RWPE1 (cell line): ENCODE data around the gene SPIB.
"Not testable (repeated sequence)": the region's sequence is repeated elsewhere in the genome, so short reads cannot be mapped to it uniquely, and the experiment has no call there.

Experiments
- CTCF ChIA-PET: fragments of 350-600 bp; sonication (Branson Sonifier 250); formaldehyde crosslinking; extraction: SDS; loops from one replicate; lab custom pipeline; 2021; lab: Yijun Ruan, JAX
- POLR2A ChIA-PET: fragments of 400-600 bp; formaldehyde crosslinking; extraction: SDS; loops from one replicate; lab custom pipeline; 2020; ENCODE audit warnings: antibody characterized with exemption; ENCODE audit not compliant: low non-redundant PET; lab: Yijun Ruan, JAX
- DNase-seq: peaks from one replicate; pipeline ENCODE4 v3.0.0; 2012; ENCODE audit warnings: low spot score
- H3K27ac ChIP-seq: fragments of 450-650 bp; 2 replicates; pipeline ENCODE4 v1.5.1; 2017
- CTCF ChIP-seq: fragments of 450-650 bp; conservative IDR thresholded peaks from 2 replicates; pipeline ENCODE4 v1.5.1; 2017; ENCODE audit warnings: low read depth, mild to moderate bottlenecking

The SPIB gene

DNA sequence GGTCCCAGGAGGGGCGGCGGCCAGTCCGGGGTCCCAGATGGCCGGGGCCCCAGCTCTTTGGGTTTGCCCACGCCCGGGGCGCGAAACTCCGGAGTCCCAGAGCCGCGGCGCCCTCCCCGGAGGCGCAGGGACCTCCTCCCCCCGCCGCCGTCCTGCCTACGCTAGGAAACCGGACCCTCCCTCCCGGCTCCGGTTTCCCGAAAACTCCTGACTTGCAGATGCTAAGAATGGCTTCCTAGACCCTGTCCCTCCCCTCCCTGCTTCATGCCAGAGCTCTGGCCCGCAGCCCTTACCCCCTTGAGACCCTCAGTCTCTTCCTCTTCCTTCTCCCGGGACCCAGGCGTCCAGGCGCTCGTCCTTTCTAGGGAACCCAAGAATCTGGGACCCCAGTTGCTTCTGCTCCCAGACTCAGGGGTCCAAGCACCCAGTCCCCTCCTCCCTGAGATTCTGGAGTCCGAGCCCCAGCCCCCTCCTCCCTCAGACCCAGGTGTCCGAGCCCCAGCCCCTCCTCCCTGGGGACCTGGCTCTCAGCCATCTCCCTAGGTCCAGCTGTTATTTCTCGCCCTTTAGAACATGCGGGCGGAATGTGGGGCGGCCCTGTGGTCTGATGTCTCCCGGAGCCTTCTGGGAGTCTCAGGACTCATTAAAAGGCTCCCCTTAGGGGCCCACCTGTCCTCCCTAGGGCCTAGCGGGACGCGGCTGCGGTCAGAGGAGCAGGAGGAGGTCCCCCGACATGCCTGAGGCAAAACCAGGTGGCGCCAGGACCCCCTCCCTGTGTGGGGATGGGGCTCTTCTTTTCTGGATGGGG, 13.7 kb downstream of the SPIB start, which contains the start of gene MYBPC2:
TSS of gene MYBPC2 (plus strand) at position 672 of the 808 bp plus-strand sequence. CDS start at position 734, 62 bp downstream.
- ChIA-PET CTCF (no interaction called here), POLR2A (no interaction called here)
- no peak within 1 kb of the TSS for H3K27ac ChIP-seq
- no peak for DNase-seq
- no peak for TF ChIP-seq CTCF

GRCh38 chr19:50433201-50434180, 14.8 kb downstream of the SPIB start:
- ChIA-PET POLR2A (no interaction called here), CTCF (no interaction called here)
- no peak overlapping the region for H3K27ac ChIP-seq
- no peak for TF ChIP-seq CTCF
- no peak for DNase-seq

DNA sequence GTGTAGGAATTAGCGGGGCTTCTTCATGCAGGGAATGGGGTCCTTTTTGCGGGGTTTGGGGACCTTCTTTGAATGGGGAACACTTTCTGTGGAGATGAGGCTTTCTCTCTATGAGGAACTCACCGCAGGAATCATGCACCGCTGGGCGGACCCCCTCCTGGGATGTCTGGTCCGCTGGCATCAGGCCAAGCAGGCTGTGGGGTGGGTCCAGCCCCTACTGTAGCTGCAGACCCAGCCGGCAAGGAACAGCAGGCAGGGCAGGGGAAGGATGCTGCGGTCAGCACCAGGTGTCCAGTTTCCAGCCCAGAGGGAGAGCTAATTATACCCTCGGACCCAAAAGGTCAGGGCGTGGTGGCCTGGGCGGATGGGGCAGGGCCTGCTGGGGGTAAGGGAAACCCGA, 15.8 kb downstream of the SPIB start:
- DNase-seq: no peak
- no peak for TF ChIP-seq CTCF
- CTCF ChIA-PET: interaction anchor here (0.5 kb wide), 1 partner anchor 104 kb away, joined by 5 read pairs; no protein-coding TSS in a partner anchor
- H3K27ac ChIP-seq: no peak overlapping the region
- POLR2A ChIA-PET: no interaction called here

DNA sequence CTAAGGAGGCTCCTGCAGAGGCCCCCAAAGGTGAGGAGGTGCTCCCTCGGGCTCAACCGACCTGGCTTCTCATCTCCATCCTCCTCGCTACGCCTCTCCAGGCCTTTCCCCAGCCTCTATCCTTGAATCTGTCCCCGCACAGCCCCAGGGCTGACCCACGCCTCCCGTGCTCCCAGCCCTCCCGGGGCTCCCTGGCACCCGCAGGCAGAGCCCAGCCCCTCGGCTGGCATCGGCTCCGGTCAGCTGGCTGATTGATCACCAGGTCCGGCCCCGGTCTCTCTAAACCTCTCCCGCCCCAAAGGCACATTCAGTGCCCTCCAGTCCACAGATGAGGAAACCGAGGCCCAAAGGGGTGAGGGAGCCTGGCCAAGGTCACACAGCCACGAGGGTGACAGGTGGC, 16.5 kb downstream of the SPIB start:
- CTCF ChIA-PET: no interaction called here
- H3K27ac ChIP-seq: no peak overlapping the region
- no peak for DNase-seq
- no peak for TF ChIP-seq CTCF
- POLR2A ChIA-PET: no interaction called here

- no peak for DNase-seq
- ChIA-PET POLR2A (no interaction called here), CTCF (no interaction called here)
- no peak overlapping the region for H3K27ac ChIP-seq
- no peak for TF ChIP-seq CTCF
Observed at GRCh38 chr19:50435627-50436026, 16.9 kb downstream of the SPIB start.

DNA sequence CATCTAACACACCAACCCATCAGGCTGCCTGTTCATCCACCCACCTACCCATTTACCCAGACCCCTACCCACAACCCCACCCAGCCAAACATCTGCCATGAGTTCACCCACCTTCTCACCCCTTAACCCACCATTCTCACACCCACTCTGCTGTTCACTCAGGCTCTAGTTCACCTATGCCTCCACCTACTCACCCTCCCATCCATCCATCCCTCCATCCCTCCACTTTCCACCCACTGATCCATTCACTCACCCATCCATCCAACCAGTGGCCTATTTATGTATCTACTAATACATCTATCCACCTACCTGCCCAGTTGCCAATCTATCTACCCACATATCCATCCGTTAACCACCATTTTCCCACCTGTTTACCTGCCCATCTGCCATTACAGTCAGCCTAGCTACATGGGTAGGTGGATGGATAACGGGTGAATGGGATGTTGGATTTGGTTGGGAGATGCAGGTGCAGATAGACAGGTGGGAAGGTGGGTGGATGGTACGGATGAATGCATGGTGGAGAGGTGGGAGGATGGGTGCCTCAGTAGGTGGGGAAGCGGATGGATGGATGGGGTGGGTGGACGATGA, 19.2 kb downstream of the SPIB start:
- TF ChIP-seq CTCF: no peak
- no peak for DNase-seq
- H3K27ac ChIP-seq: no peak overlapping the region
- POLR2A ChIA-PET: no interaction called here
- CTCF ChIA-PET: interaction anchor here (1.0 kb wide), 1 partner anchor 22 kb away, joined by 5 read pairs; no protein-coding TSS in a partner anchor

DNA sequence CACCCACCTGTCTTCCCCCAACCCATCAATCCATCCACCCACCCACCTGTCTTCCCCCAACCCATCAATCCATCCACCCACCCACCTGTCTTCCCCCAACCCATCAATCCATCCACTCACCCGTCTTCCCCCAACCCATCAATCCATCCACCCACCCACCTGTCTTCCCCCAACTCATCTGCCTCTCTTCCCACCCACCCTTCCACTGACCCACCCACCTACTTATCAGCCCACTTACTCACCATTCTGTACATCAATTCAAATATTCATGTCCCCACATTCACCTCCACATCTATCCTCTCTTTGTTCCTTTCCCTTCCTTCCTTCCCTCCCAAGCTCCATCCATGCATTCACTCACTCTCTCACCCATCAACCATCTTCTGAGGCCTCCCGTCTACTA, 20.4 kb downstream of the SPIB start:
- POLR2A ChIA-PET, H3K27ac ChIP-seq, DNase-seq, CTCF ChIA-PET: not testable (repeated sequence)
